Hypothalamus (tissue), 51 donors: Measurements from ENCODE around the gene ECE2.
"Not testable (repeated sequence)": the region's sequence is repeated elsewhere in the genome, so short reads cannot be mapped to it uniquely, and the experiment has no call there.

Experiments used
- DNase-seq, 51 donors: peaks; one replicate each; lab custom pipeline; 2025; lab: John Stamatoyannopoulos, UW

Gene ECE2

GRCh38 chr3:184261854-184262763, 13.7 kb upstream of the ECE2 start:
- peak in 17 of 51 donors; percentile 7 to 54 (median 31) for DNase-seq

GRCh38 chr3:184262764-184263179, 13.1 kb upstream of the ECE2 start:
- peak in 1 of 51 donors; percentile 21 for DNase-seq

DNA sequence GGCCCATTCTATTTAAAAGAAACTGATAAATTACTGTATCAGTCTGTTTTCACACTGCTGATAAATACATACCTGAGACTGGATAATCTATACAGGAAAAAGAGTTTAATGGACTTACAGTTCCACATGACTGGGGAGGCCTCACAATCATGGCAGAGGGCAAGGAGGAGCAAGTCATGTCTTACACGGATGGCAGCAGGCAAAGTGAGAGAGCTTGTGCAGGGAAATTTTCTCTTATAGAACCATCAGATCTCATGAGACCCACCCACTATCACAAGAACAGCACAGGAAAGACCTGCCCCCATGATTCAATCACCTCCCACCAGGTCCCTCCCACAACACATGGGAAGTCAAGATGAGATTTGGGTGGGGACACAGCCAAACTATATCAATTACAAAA, 8.6 kb upstream of the ECE2 start:
- not testable (repeated sequence) for DNase-seq

- no peak for DNase-seq
These were observed 3.6 kb upstream of the ECE2 start for GRCh38 chr3:184272269-184272668.

DNA sequence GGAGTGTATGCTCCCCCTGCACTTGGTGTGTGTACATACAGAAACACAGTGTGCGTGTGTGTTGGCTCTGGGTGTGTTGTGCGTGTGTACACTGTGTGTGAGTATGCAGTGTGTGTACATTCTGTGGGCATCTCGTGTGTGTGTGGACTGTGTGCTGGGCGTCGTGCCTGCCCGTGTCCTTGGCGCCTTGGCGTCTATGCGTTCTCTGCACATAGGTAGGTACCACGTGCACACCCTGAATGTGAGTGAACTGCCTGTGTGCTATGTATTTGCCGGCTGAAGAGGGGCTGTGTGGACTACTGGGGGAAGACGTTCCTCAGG, 481 bp upstream of the ECE2 start:
- DNase-seq = peak in 2 of 51 donors; percentile 6 to 12

DNA sequence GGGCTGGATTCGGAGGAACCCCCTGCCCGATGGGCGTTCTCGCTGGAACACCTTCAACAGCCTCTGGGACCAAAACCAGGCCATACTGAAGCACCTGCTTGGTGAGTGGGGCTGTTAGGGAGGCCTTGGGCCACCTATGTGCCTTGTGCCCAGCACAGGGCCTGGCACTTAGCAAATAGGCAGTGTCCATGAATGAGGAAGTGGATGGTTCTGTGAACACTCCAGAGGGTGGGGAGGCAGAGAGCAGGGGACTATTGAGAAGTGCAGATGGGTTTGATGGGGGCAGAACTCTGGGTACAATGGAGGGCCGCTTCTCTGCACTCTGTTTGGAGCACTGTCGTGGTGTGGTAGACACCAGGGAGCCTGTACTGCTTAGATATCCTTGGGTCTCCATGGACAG, 1.5 kb downstream of the ECE2 start:
- DNase-seq = no peak

DNA sequence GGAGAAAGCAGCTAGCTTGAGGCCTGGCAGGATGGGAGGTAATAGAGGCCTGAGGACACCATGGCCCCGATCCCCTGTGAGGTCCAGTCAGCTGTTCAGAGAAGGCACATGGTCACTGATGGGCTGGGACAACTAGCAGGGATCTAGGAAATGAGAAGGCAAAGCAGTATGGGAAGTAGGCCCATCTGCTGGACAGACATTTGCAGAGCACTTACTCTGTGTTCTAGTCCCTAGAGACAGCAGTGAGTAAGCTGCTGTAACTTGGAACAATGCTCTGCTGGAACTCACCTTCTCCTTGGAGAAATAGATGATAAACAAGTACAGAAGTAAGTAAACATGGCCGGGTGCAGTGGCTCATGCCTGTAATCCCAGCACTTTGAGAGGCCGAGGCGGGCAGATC, 7.1 kb downstream of the ECE2 start:
- no peak for DNase-seq

- no peak for DNase-seq
These were observed 7.9 kb downstream of the ECE2 start for GRCh38 chr3:184283681-184284080.

DNA sequence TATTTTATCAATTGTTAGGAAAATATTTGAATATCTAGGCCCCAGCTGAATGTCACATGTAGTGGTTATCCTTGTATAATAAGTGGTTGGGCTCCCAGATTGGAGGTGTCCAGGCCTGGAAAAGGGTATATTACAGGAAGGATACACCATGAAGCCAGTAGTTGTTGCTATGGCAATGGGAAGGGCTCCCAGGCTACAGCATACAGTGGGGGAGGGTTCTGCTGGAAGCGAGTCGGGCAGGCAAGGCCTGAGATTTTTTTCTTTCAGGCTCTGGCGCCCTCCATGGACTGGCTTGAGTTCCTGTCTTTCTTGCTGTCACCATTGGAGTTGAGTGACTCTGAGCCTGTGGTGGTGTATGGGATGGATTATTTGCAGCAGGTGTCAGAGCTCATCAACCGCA, 8.9 kb downstream of the ECE2 start:
- DNase-seq = peak in 34 of 51 donors; percentile 5 to 75 (median 44)

DNA sequence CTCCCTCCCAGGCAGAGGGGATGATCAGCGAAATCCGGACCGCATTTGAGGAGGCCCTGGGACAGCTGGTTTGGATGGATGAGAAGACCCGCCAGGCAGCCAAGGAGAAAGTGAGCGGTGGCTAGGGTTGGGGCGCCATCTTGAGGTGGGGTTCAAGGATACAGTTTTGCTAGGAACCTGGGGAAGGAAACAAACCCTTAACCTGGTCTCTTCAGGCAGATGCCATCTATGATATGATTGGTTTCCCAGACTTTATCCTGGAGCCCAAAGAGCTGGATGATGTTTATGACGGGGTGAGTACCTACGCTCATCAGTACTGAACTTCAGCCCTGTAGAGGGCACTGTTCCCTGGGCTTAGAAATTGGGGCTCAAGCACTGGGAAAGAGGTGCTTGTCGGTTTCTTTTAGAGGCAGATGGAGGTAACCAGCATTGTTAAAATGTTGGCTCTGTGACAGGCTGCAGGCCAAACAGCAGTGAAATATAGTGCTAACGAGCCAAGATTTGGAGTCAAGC, 13.7 kb downstream of the ECE2 start:
- DNase-seq = peak in 28 of 51 donors; percentile 1 to 60 (median 17)

- DNase-seq = no peak
These were observed 14.5 kb downstream of the ECE2 start for GRCh38 chr3:184290331-184290730.

DNA sequence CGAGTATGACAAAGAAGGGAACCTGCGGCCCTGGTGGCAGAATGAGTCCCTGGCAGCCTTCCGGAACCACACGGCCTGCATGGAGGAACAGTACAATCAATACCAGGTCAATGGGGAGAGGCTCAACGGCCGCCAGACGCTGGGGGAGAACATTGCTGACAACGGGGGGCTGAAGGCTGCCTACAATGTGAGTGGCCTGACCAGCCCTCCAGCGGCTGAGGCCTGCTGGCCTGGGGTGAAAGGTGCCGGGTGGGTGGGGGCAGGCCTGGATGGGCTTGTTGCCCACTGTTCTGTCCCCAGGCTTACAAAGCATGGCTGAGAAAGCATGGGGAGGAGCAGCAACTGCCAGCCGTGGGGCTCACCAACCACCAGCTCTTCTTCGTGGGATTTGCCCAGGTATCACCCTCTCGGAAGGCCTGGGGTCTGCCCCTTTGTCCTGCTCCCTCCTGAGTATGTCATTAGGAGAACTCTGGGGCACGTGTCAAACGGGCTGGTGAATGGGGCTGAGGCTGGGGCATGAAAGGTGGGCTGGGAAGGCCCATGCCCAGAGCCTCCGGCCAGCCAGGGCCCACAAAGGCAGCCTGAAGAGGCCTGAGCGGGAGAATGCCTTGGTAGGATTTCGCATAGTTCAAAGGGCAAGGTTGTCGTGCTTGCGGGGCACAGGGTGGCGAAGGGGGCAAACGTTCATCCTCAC, 15.4 kb downstream of the ECE2 start:
- no peak for DNase-seq

GRCh38 chr3:184291738-184292445, 16.1 kb downstream of the ECE2 start:
- no peak for DNase-seq

- no peak for DNase-seq
These were observed 19.9 kb downstream of the ECE2 start for GRCh38 chr3:184295771-184296170.

GRCh38 chr3:184296616-184297015, 20.8 kb downstream of the ECE2 start:
- DNase-seq = no peak

GRCh38 chr3:184298759-184299487, 23.1 kb downstream of the ECE2 start, which contains the start of gene PSMD2:
PSMD2 (plus strand) TSS chr3:184299241; CDS start chr3:184299267, 26 bp downstream.
- DNase-seq = peak; percentile 68 to 99 (median 95)

- DNase-seq = peak in 1 of 51 donors; percentile 33
These were observed 23.9 kb downstream of the ECE2 start for GRCh38 chr3:184299488-184300377.

DNA sequence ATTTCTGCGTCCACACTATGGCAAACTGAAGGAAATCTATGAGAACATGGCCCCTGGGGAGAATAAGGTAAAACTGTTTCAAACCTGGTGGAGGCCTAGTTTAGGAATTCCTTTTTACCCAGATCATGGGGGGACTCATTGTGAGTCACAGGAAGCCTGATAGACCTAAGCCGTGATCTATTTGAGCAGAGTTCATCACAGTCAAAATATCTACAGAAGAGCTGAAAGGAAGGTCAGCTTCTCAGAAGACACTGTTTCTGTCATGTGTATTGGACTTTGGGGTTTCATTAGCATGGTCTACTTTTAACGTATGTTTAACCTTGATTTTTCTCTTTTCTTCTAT, 24.5 kb downstream of the ECE2 start:
- DNase-seq = no peak

GRCh38 chr3:184305577-184305976, 29.8 kb downstream of the ECE2 start:
- DNase-seq = no peak
